ENCODE results near the gene SETD2. TPM values are rescaled to one million over a fixed set of nuclear protein-coding genes. Genes with fewer than 3 reads are reported as not detected.
A peak's percentile ranks its signal among the peaks of the same experiment; 100 is the strongest.

Gene SETD2
- polyA plus RNA-seq, 4 donors, result 15.9 to 38.3 (median 18.7) TPM

- DNase-seq, result no peak
- Histone ChIP-seq H3K27ac (ENCODE audit: low read depth in 1 of 3, low read length in 2 of 3) (no peak overlapping the region), H3K9me3 (ENCODE audit: control insufficient read depth in 2 of 2, insufficient read depth in 1 of 2, low read depth in 1 of 2, low read length in 1 of 2) (no peaks in the 10 kb centered on the region), H3K4me3 (ENCODE audit: low read depth in 1 of 3, low read length in 3 of 3) (no peak overlapping the region), H3K4me1 (ENCODE audit: control insufficient read depth in 3 of 3, insufficient read depth in 2 of 3, low read depth in 1 of 3, low read length in 2 of 3) (peaks cover 0 to 16% (median 0%) of the 10 kb centered on the region in 3 donors), H3K27me3 (ENCODE audit: control insufficient read depth in 3 of 3, insufficient read depth in 3 of 3, low read length in 3 of 3) (no peaks in the 10 kb centered on the region), H3K36me3 (ENCODE audit: control insufficient read depth in 3 of 3, insufficient read depth in 2 of 3, low read depth in 1 of 3, low read length in 3 of 3) (peaks cover 6 to 99% (median 14%) of the 10 kb centered on the region in 3 donors)
- no peak for FAIRE-seq
- WGBS, 3 donors, result 85 to 89% (median 87%) methylated on average over 26 to 35 of the region's 35 CpGs
Measured at GRCh38 chr3:47002171-47003055, 161.5 kb downstream of the SETD2 start.

- Histone ChIP-seq H3K27ac (ENCODE audit: low read depth in 1 of 3, low read length in 2 of 3) (no peak overlapping the region), H3K27me3 (ENCODE audit: control insufficient read depth in 3 of 3, insufficient read depth in 3 of 3, low read length in 3 of 3) (no peaks in the 10 kb centered on the region), H3K36me3 (ENCODE audit: control insufficient read depth in 3 of 3, insufficient read depth in 2 of 3, low read depth in 1 of 3, low read length in 3 of 3) (peaks cover 6 to 99% (median 14%) of the 10 kb centered on the region in 3 donors), H3K4me3 (ENCODE audit: low read depth in 1 of 3, low read length in 3 of 3) (no peak overlapping the region), H3K4me1 (ENCODE audit: control insufficient read depth in 3 of 3, insufficient read depth in 2 of 3, low read depth in 1 of 3, low read length in 2 of 3) (peaks cover 0 to 16% (median 0%) of the 10 kb centered on the region in 3 donors), H3K9me3 (ENCODE audit: control insufficient read depth in 2 of 2, insufficient read depth in 1 of 2, low read depth in 1 of 2, low read length in 1 of 2) (no peaks in the 10 kb centered on the region)
- 95 to 98% (median 96%) methylated on average over 16 of the region's 16 CpGs for WGBS, 3 donors
- FAIRE-seq (no peak), DNase-seq (no peak)
Measured at GRCh38 chr3:47001731-47002170, 162.2 kb downstream of the SETD2 start.

- Histone ChIP-seq H3K27ac (ENCODE audit: low read depth in 1 of 3, low read length in 2 of 3) (no peak overlapping the region), H3K27me3 (ENCODE audit: control insufficient read depth in 3 of 3, insufficient read depth in 3 of 3, low read length in 3 of 3) (no peaks in the 10 kb centered on the region), H3K9me3 (ENCODE audit: control insufficient read depth in 2 of 2, insufficient read depth in 1 of 2, low read depth in 1 of 2, low read length in 1 of 2) (no peaks in the 10 kb centered on the region), H3K36me3 (ENCODE audit: control insufficient read depth in 3 of 3, insufficient read depth in 2 of 3, low read depth in 1 of 3, low read length in 3 of 3) (peaks cover 6 to 98% (median 13%) of the 10 kb centered on the region in 3 donors), H3K4me1 (ENCODE audit: control insufficient read depth in 3 of 3, insufficient read depth in 2 of 3, low read depth in 1 of 3, low read length in 2 of 3) (peaks cover 0 to 16% (median 0%) of the 10 kb centered on the region in 3 donors), H3K4me3 (ENCODE audit: low read depth in 1 of 3, low read length in 3 of 3) (no peak overlapping the region)
- 86 to 92% (median 88%) methylated on average over 24 to 25 of the region's 25 CpGs for WGBS, 3 donors
- DNase-seq (no peak), FAIRE-seq (no peak)
Measured at GRCh38 chr3:47000922-47001730, 162.8 kb downstream of the SETD2 start.

- no peaks in the 10 kb centered on the region for H3K9me3 ChIP-seq (ENCODE audit: control insufficient read depth in 2 of 2, insufficient read depth in 1 of 2, low read depth in 1 of 2, low read length in 1 of 2)
- no peak for DNase-seq
- H3K4me3 ChIP-seq (ENCODE audit: low read depth in 1 of 3, low read length in 3 of 3), result no peak overlapping the region
- H3K27ac ChIP-seq (ENCODE audit: low read depth in 1 of 3, low read length in 2 of 3), result no peak overlapping the region
- H3K4me1 ChIP-seq (ENCODE audit: control insufficient read depth in 3 of 3, insufficient read depth in 2 of 3, low read depth in 1 of 3, low read length in 2 of 3), result peaks cover 0 to 16% (median 0%) of the 10 kb centered on the region in 3 donors
- 93 to 98% (median 95%) methylated on average over 10 of the region's 10 CpGs for WGBS, 3 donors
- no peak for FAIRE-seq
- no peaks in the 10 kb centered on the region for H3K27me3 ChIP-seq (ENCODE audit: control insufficient read depth in 3 of 3, insufficient read depth in 3 of 3, low read length in 3 of 3)
- peaks cover 6 to 98% (median 7%) of the 10 kb centered on the region in 3 donors for H3K36me3 ChIP-seq (ENCODE audit: control insufficient read depth in 3 of 3, insufficient read depth in 2 of 3, low read depth in 1 of 3, low read length in 3 of 3)
Measured at GRCh38 chr3:47000198-47000815, 163.6 kb downstream of the SETD2 start.

- H3K27me3 ChIP-seq (ENCODE audit: control insufficient read depth in 3 of 3, insufficient read depth in 3 of 3, low read length in 3 of 3), result no peaks in the 10 kb centered on the region
- FAIRE-seq (no peak), DNase-seq (no peak)
- peaks cover 6 to 98% (median 6%) of the 10 kb centered on the region in 3 donors for H3K36me3 ChIP-seq (ENCODE audit: control insufficient read depth in 3 of 3, insufficient read depth in 2 of 3, low read depth in 1 of 3, low read length in 3 of 3)
- H3K9me3 ChIP-seq (ENCODE audit: control insufficient read depth in 2 of 2, insufficient read depth in 1 of 2, low read depth in 1 of 2, low read length in 1 of 2), result no peaks in the 10 kb centered on the region
- H3K27ac ChIP-seq (ENCODE audit: low read depth in 1 of 3, low read length in 2 of 3), result no peak overlapping the region
- H3K4me3 ChIP-seq (ENCODE audit: low read depth in 1 of 3, low read length in 3 of 3), result no peak overlapping the region
- 90 to 95% (median 92%) methylated on average over 14 of the region's 14 CpGs for WGBS, 3 donors
- H3K4me1 ChIP-seq (ENCODE audit: control insufficient read depth in 3 of 3, insufficient read depth in 2 of 3, low read depth in 1 of 3, low read length in 2 of 3), result peaks cover 0 to 16% (median 0%) of the 10 kb centered on the region in 3 donors
Measured at GRCh38 chr3:46999516-47000197, 164.3 kb downstream of the SETD2 start.

GRCh38 chr3:46998852-46999515, 164.9 kb downstream of the SETD2 start:
- H3K36me3 ChIP-seq (ENCODE audit: control insufficient read depth in 3 of 3, insufficient read depth in 2 of 3, low read depth in 1 of 3, low read length in 3 of 3), result peaks cover 4 to 97% (median 6%) of the 10 kb centered on the region in 3 donors
- peaks cover 0 to 16% (median 0%) of the 10 kb centered on the region in 3 donors for H3K4me1 ChIP-seq (ENCODE audit: control insufficient read depth in 3 of 3, insufficient read depth in 2 of 3, low read depth in 1 of 3, low read length in 2 of 3)
- H3K4me3 ChIP-seq (ENCODE audit: low read depth in 1 of 3, low read length in 3 of 3), result no peak overlapping the region
- 82 to 87% (median 87%) methylated on average over 22 of the region's 22 CpGs for WGBS, 3 donors
- no peak for FAIRE-seq
- no peaks in the 10 kb centered on the region for H3K9me3 ChIP-seq (ENCODE audit: control insufficient read depth in 2 of 2, insufficient read depth in 1 of 2, low read depth in 1 of 2, low read length in 1 of 2)
- H3K27me3 ChIP-seq (ENCODE audit: control insufficient read depth in 3 of 3, insufficient read depth in 3 of 3, low read length in 3 of 3), result no peaks in the 10 kb centered on the region
- DNase-seq, result no peak
- H3K27ac ChIP-seq (ENCODE audit: low read depth in 1 of 3, low read length in 2 of 3), result no peak overlapping the region

- Histone ChIP-seq H3K36me3 (ENCODE audit: control insufficient read depth in 3 of 3, insufficient read depth in 2 of 3, low read depth in 1 of 3, low read length in 3 of 3) (peaks cover 4 to 98% (median 6%) of the 10 kb centered on the region in 3 donors), H3K4me3 (ENCODE audit: low read depth in 1 of 3, low read length in 3 of 3) (no peak overlapping the region), H3K4me1 (ENCODE audit: control insufficient read depth in 3 of 3, insufficient read depth in 2 of 3, low read depth in 1 of 3, low read length in 2 of 3) (peaks cover 0 to 16% (median 0%) of the 10 kb centered on the region in 3 donors), H3K27ac (ENCODE audit: low read depth in 1 of 3, low read length in 2 of 3) (peak overlapping the region in 2 of 3 donors; percentile 12 to 39), H3K9me3 (ENCODE audit: control insufficient read depth in 2 of 2, insufficient read depth in 1 of 2, low read depth in 1 of 2, low read length in 1 of 2) (no peaks in the 10 kb centered on the region), H3K27me3 (ENCODE audit: control insufficient read depth in 3 of 3, insufficient read depth in 3 of 3, low read length in 3 of 3) (no peaks in the 10 kb centered on the region)
- 46 to 57% (median 57%) methylated on average over 27 of the region's 27 CpGs for WGBS, 3 donors
- FAIRE-seq (no peak), DNase-seq (peak; percentile 73 to 90)
Measured at GRCh38 chr3:46998121-46998851, 165.6 kb downstream of the SETD2 start.
